B cell (primary cell): ENCODE data around the gene ISG15. TPM values are rescaled to one million over a fixed set of nuclear protein-coding genes. Genes with fewer than 3 reads are reported as not detected.

ENCODE experiments used
- ATAC-seq: fragments of 200-7000 bp; cut with Tn5 transposase; one replicate; pipeline ENCODE4 v1.10.0; 2021; ENCODE audit warnings: low read depth, mild to moderate bottlenecking, moderate number of reproducible peaks, moderate library complexity
- CTCF ChIA-PET: fragments of 350-600 bp; sonication (Branson Sonifier 250); formaldehyde crosslinking; loops from one replicate; lab custom pipeline; 2021; ENCODE audit warnings: antibody characterized with exemption, inconsistent platforms; lab: Charles Lee
- POLR2A ChIA-PET: fragments of 350-600 bp; sonication (Branson Sonifier 250); formaldehyde crosslinking; loops from one replicate; lab custom pipeline; 2021; ENCODE audit warnings: antibody characterized with exemption; lab: Charles Lee
- DNase-seq: peaks from one replicate; pipeline ENCODE4 v3.0.0; 2013
- H2AFZ ChIP-seq: 2 replicates; pipeline ENCODE4 v1.6.1; 2012; ENCODE audit warnings: mild to moderate bottlenecking, low read depth, low read length; ENCODE audit not compliant: insufficient read depth, poor library complexity, severe bottlenecking
- H3K27ac ChIP-seq, 2 donors: 1 replicate in 1 of 2; 2 replicates in 1 of 2; pipeline ENCODE4 v1.5.1; 2012 to 2013; ENCODE audit warnings: low read length in 2 of 2, mild to moderate bottlenecking in 2 of 2, moderate library complexity in 1 of 2
- H3K27me3 ChIP-seq, 4 experiments: fragments of 200-600 bp in 1 of 4; sonication (generic) in 1 of 4; replicated peaks in 1 of 4; 1 replicate in 2 of 4; 2 replicates in 2 of 4; pipeline versions ENCODE4 v1.6.1 to v1.7.0; 2013 to 2016; ENCODE audit warnings: low read length in 3 of 4, mild to moderate bottlenecking in 2 of 4, mixed read lengths in 1 of 4, moderate library complexity in 1 of 4; ENCODE audit not compliant: insufficient read depth in 4 of 4, control insufficient read depth in 3 of 4; ENCODE audit errors: control extremely low read depth in 1 of 4
- H3K36me3 ChIP-seq, 2 experiments: replicated peaks in 1 of 2; 1 replicate in 1 of 2; 2 replicates in 1 of 2; pipeline versions ENCODE4 v1.6.1 to v1.7.1; 2013; ENCODE audit warnings: low read length in 1 of 2; ENCODE audit not compliant: insufficient read depth in 2 of 2, control insufficient read depth in 1 of 2; ENCODE audit errors: control extremely low read depth in 1 of 2, extremely low read depth in 1 of 2
- H3K4me1 ChIP-seq, 2 donors: fragments of 200-600 bp in 1 of 2; sonication (generic) in 1 of 2; 1 replicate in 1 of 2; 2 replicates in 1 of 2; pipeline versions ENCODE4 v1.5.1 to v1.6.1; 2013 to 2017; ENCODE audit warnings: low read length in 2 of 2; ENCODE audit not compliant: control insufficient read depth in 2 of 2, insufficient read depth in 2 of 2
- H3K4me2 ChIP-seq: replicated peaks from 2 replicates; pipeline ENCODE3; 2012; ENCODE audit warnings: mild to moderate bottlenecking, low read depth, low read length; ENCODE audit not compliant: poor library complexity, severe bottlenecking
- H3K4me3 ChIP-seq, 5 experiments: fragments of 200-600 bp in 1 of 5; sonication (generic) in 1 of 5; 1 replicate in 3 of 5; 2 replicates in 2 of 5; pipeline versions ENCODE4 v1.5.1 to v1.7.0; 2011 to 2016; ENCODE audit warnings: low read length in 4 of 5, mild to moderate bottlenecking in 4 of 5, low read depth in 2 of 5, control low read depth in 1 of 5, moderate library complexity in 1 of 5; ENCODE audit not compliant: insufficient read depth in 1 of 5; ENCODE audit errors: control extremely low read depth in 1 of 5, extremely low read depth in 1 of 5
- H3K79me2 ChIP-seq: fragments of 200-600 bp; sonication (generic); one replicate; pipeline ENCODE4 v1.6.0; 2016; ENCODE audit warnings: low read length; ENCODE audit not compliant: control insufficient read depth, insufficient read depth
- H3K9ac ChIP-seq: fragments of 200-600 bp; sonication (generic); 2 replicates; pipeline ENCODE4 v1.6.1; 2017; ENCODE audit warnings: mild to moderate bottlenecking, low read length, moderate library complexity
- H3K9me3 ChIP-seq, 3 donors: one replicate each; pipeline versions ENCODE4 v1.6.1 to v1.7.1; 2013; ENCODE audit warnings: low read length in 2 of 3; ENCODE audit not compliant: control insufficient read depth in 2 of 3, insufficient read depth in 1 of 3; ENCODE audit errors: control extremely low read depth in 1 of 3
- H4K20me1 ChIP-seq: 2 replicates; pipeline ENCODE4 v1.6.0; 2012; ENCODE audit warnings: mild to moderate bottlenecking, low read length; ENCODE audit not compliant: insufficient read depth, control insufficient read depth, poor library complexity, severe bottlenecking
- H3K27ac Mint-ChIP-seq: one replicate; pipeline ENCODE4 v1.8.0; 2021; ENCODE audit warnings: mixed read lengths
- H3K27me3 Mint-ChIP-seq: one replicate; pipeline ENCODE4 v1.8.0; 2021; ENCODE audit warnings: mixed read lengths
- H3K4me1 Mint-ChIP-seq: one replicate; pipeline ENCODE4 v1.8.0; 2021; ENCODE audit warnings: mixed read lengths
- H3K4me3 Mint-ChIP-seq: one replicate; pipeline ENCODE4 v1.8.0; 2021; ENCODE audit warnings: mixed read lengths
- H3K9me3 Mint-ChIP-seq: one replicate; pipeline ENCODE4 v1.8.0; 2022; ENCODE audit warnings: mixed read lengths; ENCODE audit not compliant: insufficient read depth
- CTCF ChIP-seq: fragments of 200-600 bp; IDR thresholded peaks from one replicate; pipeline ENCODE4 v1.8.0; 2022; ENCODE audit warnings: antibody characterized with exemption, mild to moderate bottlenecking
- EZH2 ChIP-seq: IDR thresholded peaks from 2 replicates; pipeline ENCODE4 v1.6.1; 2012; ENCODE audit warnings: borderline replicate concordance, low read depth, mild to moderate bottlenecking, moderate library complexity, low read length; ENCODE audit not compliant: insufficient read depth, poor library complexity, severe bottlenecking
- WGBS: methylation state at CpG from one replicate; pipeline ENCODE4 v1.1.5; 2013; ENCODE audit warnings: missing lambda C conversion rate; ENCODE audit not compliant: insufficient coverage; 5-methylcytosine and 5-hydroxymethylcytosine counted together
- intact Hi-C: fragments of 100-400 bp; cut with micrococcal nuclease; formaldehyde crosslinking; loops from one replicate; pipeline ENCODE4 v1.10.0; 2022
- polyA plus RNA-seq: library from polyadenylated mRNA; depleted of rRNA; stranded (reverse); fragments of >200 nt; gene quantifications from 2 replicates; pipeline ENCODE4 v1.2.3, GENCODE V29; 2012
- total RNA-seq, 2 donors: library from RNA; stranded (reverse); fragments of 120-200 nt in 1 of 2; gene quantifications; 1 replicate in 1 of 2; 2 replicates in 1 of 2; pipeline versions ENCODE4 v1.2.3 to v1.2.4, GENCODE V29; 2013 to 2022

Gene ISG15
- total and polyA plus RNA-seq, 2 donors (not counting 1 experiment from before 2014, with no cell fraction given) = 28.3 to 91.4 TPM

- Histone ChIP-seq H3K27me3 (peaks cover 0 to 41% (median 6%) of the 10 kb centered on the region in 4 experiments), H3K4me3 (no peak overlapping the region), H3K4me2 (no peak overlapping the region), H3K27ac (no peak overlapping the region), H3K79me2 (no peaks in the 10 kb centered on the region), H3K36me3 (no peaks in the 10 kb centered on the region), H3K9me3 (peaks cover 0 to 11% (median 0%) of the 10 kb centered on the region in 3 donors), H4K20me1 (no peaks in the 10 kb centered on the region), H3K9ac (no peak overlapping the region), H2AFZ (no peak overlapping the region), H3K4me1 (peaks cover 10% of the 10 kb centered on the region in 2 donors)
- TF ChIP-seq CTCF = no peak
- no peak for TF ChIP-seq EZH2
- no peak for DNase-seq
- 91% methylated on average over 58 of the region's 60 CpGs for WGBS
- CTCF ChIA-PET = no interaction called here
- no peaks in the 10 kb centered on the region for H3K9me3 Mint-ChIP-seq
- POLR2A ChIA-PET = no interaction called here
- no peak overlapping the region for H3K4me3 Mint-ChIP-seq
- no peak overlapping the region for H3K27ac Mint-ChIP-seq
- peaks cover 7% of the 10 kb centered on the region for H3K4me1 Mint-ChIP-seq
- intact Hi-C loops = no loop called here
- peaks cover 30% of the 10 kb centered on the region for H3K27me3 Mint-ChIP-seq
- no peak for ATAC-seq
Observed at GRCh38 chr1:978835-979743, 34.2 kb upstream of the ISG15 start.

- Histone ChIP-seq H3K9me3 (peaks cover 0 to 11% (median 0%) of the 10 kb centered on the region in 3 donors), H3K4me1 (peaks cover 10 to 13% of the 10 kb centered on the region in 2 donors), H3K36me3 (no peaks in the 10 kb centered on the region), H3K4me2 (no peak overlapping the region), H3K27me3 (peaks cover 0 to 41% (median 6%) of the 10 kb centered on the region in 4 experiments), H3K79me2 (no peaks in the 10 kb centered on the region), H2AFZ (no peak overlapping the region), H3K27ac (no peak overlapping the region), H3K4me3 (no peak overlapping the region), H3K9ac (no peak overlapping the region), H4K20me1 (no peaks in the 10 kb centered on the region)
- Mint-ChIP-seq H3K9me3 (no peaks in the 10 kb centered on the region), H3K4me1 (peaks cover 7% of the 10 kb centered on the region), H3K4me3 (no peak overlapping the region), H3K27ac (no peak overlapping the region), H3K27me3 (peaks cover 26% of the 10 kb centered on the region)
- ATAC-seq = no peak
- intact Hi-C loops = no loop called here
- WGBS = 96% methylated on average over 9 of the region's 9 CpGs
- DNase-seq = no peak
- ChIA-PET CTCF (no interaction called here), POLR2A (no interaction called here)
- TF ChIP-seq CTCF = no peak
- no peak for TF ChIP-seq EZH2
Observed at GRCh38 chr1:979744-980072, 33.6 kb upstream of the ISG15 start.
